GM18508 (cell line): ENCODE results near the gene DOCK4.

Experiments used
- ATAC-seq: cut with Tn5 transposase; IDR thresholded peaks from one replicate; pipeline ENCODE4 v1.9.1; 2021; ENCODE audit warnings: moderate number of reproducible peaks; ENCODE audit not compliant: insufficient read depth, unreplicated experiment

Gene DOCK4

GRCh38 chr7:112162784-112163506 lies 43.3 kb downstream of the DOCK4 start:
- no peak for ATAC-seq

GRCh38 chr7:112162142-112162766 lies 43.9 kb downstream of the DOCK4 start:
- ATAC-seq, result no peak

GRCh38 chr7:112161253-112162141 lies 44.7 kb downstream of the DOCK4 start:
- ATAC-seq, result no peak

GRCh38 chr7:112160771-112161150 lies 45.4 kb downstream of the DOCK4 start:
- ATAC-seq, result no peak

- ATAC-seq, result no peak
Observed at GRCh38 chr7:112160130-112160770, 45.9 kb downstream of the DOCK4 start.

GRCh38 chr7:112159351-112159750 lies 46.8 kb downstream of the DOCK4 start:
- no peak for ATAC-seq

GRCh38 chr7:112157072-112157471 lies 49.1 kb downstream of the DOCK4 start:
- ATAC-seq, result no peak

- no peak for ATAC-seq
Observed at GRCh38 chr7:112156412-112156811, 49.8 kb downstream of the DOCK4 start.

GRCh38 chr7:112154690-112155089 lies 51.5 kb downstream of the DOCK4 start:
- ATAC-seq, result no peak

- ATAC-seq, result no peak
Observed at GRCh38 chr7:112152186-112152585, 54.0 kb downstream of the DOCK4 start.

GRCh38 chr7:112150823-112151641 lies 55.2 kb downstream of the DOCK4 start:
- ATAC-seq, result no peak

- no peak for ATAC-seq
Observed at GRCh38 chr7:112149734-112150133, 56.5 kb downstream of the DOCK4 start.

- ATAC-seq, result no peak
Observed at GRCh38 chr7:112147793-112148361, 58.3 kb downstream of the DOCK4 start.

GRCh38 chr7:112145206-112145605 lies 61.0 kb downstream of the DOCK4 start:
- ATAC-seq, result no peak

- no peak for ATAC-seq
Observed at GRCh38 chr7:112144284-112145059, 61.7 kb downstream of the DOCK4 start.

GRCh38 chr7:112143582-112143981 lies 62.6 kb downstream of the DOCK4 start:
- no peak for ATAC-seq

GRCh38 chr7:112143136-112143535 lies 63.1 kb downstream of the DOCK4 start:
- ATAC-seq, result no peak

- no peak for ATAC-seq
Observed at GRCh38 chr7:112140600-112140999, 65.6 kb downstream of the DOCK4 start.

GRCh38 chr7:112138938-112139337 lies 67.3 kb downstream of the DOCK4 start:
- no peak for ATAC-seq
